K562 (cell line): ENCODE data around the gene CHTF8. TPM values are rescaled to one million over a fixed set of nuclear protein-coding genes. Genes with fewer than 3 reads are reported as not detected.

Experiments used
- ATAC-seq: fragments of 200-7000 bp; cut with Tn5 transposase; 3 replicates; pipeline ENCODE4 v1.9.1; 2020; ENCODE audit warnings: moderate library complexity
- BruUV-seq: library from RNA; stranded (reverse); fragments of 400-500 nt; replicated peaks from 2 replicates; lab custom pipeline; 2021; lab: Mats Ljungman, UMichigan
- CTCF ChIA-PET: fragments of 300-600 bp; formaldehyde crosslinking; extraction: SDS; loops from one replicate; lab custom pipeline; 2021; ENCODE audit warnings: low intra/inter-chr PET ratio; lab: Yijun Ruan, JAX
- POLR2A ChIA-PET: fragments of 300-600, 350-650 bp; sonication (Branson Sonifier 250); formaldehyde crosslinking; extraction: SDS; loops from one replicate; lab custom pipeline; 2021; ENCODE audit warnings: antibody characterized with exemption, inconsistent platforms; lab: Yijun Ruan, JAX
- DNase-seq, 4 experiments: peaks; one replicate each; pipeline versions ENCODE4 v3.0.0 to v3.0.0-alpha.2; 2011 to 2018; ENCODE audit warnings: low spot score in 3 of 4, mixed read lengths in 3 of 4; ENCODE audit errors: extremely low read depth in 1 of 4
- FAIRE-seq: peaks from 2 replicates; lab custom pipeline; 2011; peaks lifted over from hg19 to GRCh38; lab: Jason Lieb, UNC
- H2AFZ ChIP-seq: 2 replicates; pipeline ENCODE4 v1.6.0; 2011; ENCODE audit warnings: low read depth, low read length, control low read depth, inconsistent platforms
- H3K27ac ChIP-seq: fragments of 200-600 bp; 3 replicates; pipeline ENCODE4 v1.8.0; 2011; ENCODE audit warnings: low read depth, mild to moderate bottlenecking, control low read depth, inconsistent platforms, low read length, moderate library complexity, mixed read lengths; ENCODE audit errors: extremely low read depth
- H3K27me3 ChIP-seq, 2 experiments: fragments of 300-600 bp in 1 of 2; 2 replicates in 1 of 2; 3 replicates in 1 of 2; pipeline versions ENCODE4 v1.6.0 to v1.8.0; 2011; ENCODE audit warnings: inconsistent platforms in 2 of 2, low read length in 2 of 2, mild to moderate bottlenecking in 1 of 2, mixed read lengths in 1 of 2, moderate library complexity in 1 of 2; ENCODE audit not compliant: control insufficient read depth in 2 of 2, insufficient read depth in 2 of 2
- H3K36me3 ChIP-seq: fragments of 300-600 bp; 3 replicates; pipeline ENCODE4 v1.8.0; 2011; ENCODE audit warnings: mild to moderate bottlenecking, low read length, inconsistent platforms; ENCODE audit not compliant: control insufficient read depth, insufficient read depth
- H3K4me1 ChIP-seq, 2 experiments: fragments of 200-600 bp in 1 of 2; replicated peaks in 1 of 2; 2 replicates in 1 of 2; 3 replicates in 1 of 2; pipeline versions ENCODE4 v1.5.1 to v1.8.0; 2011; ENCODE audit warnings: inconsistent platforms in 2 of 2, low read length in 2 of 2, mild to moderate bottlenecking in 1 of 2, mixed read lengths in 1 of 2, moderate library complexity in 1 of 2; ENCODE audit not compliant: control insufficient read depth in 2 of 2, insufficient read depth in 2 of 2
- H3K4me2 ChIP-seq: 2 replicates; pipeline ENCODE4 v1.6.1; 2011; ENCODE audit warnings: low read length, control low read depth, inconsistent platforms, mixed read lengths; ENCODE audit not compliant: insufficient read depth
- H3K4me3 ChIP-seq: fragments of 200-600 bp; sonication (generic), shearing (Covaris generic); 2 replicates; pipeline ENCODE4 v1.5.1; 2016; ENCODE audit warnings: control low read depth, inconsistent platforms
- H3K79me2 ChIP-seq: fragments of 200-600 bp; 3 replicates; pipeline ENCODE4 v1.8.0; 2011; ENCODE audit warnings: low read length, inconsistent platforms; ENCODE audit not compliant: control insufficient read depth, insufficient read depth
- H3K9ac ChIP-seq, 2 experiments: 2 replicates each; pipeline versions ENCODE4 v1.6.0 to v1.6.1; 2011; ENCODE audit warnings: low read depth in 2 of 2, low read length in 2 of 2, control low read depth in 1 of 2, inconsistent platforms in 1 of 2, mild to moderate bottlenecking in 1 of 2, mixed read lengths in 1 of 2; ENCODE audit not compliant: insufficient read depth in 1 of 2
- H3K9me1 ChIP-seq: one replicate; pipeline ENCODE4 v1.6.0; 2011; ENCODE audit warnings: inconsistent platforms, mild to moderate bottlenecking, low read length, moderate library complexity; ENCODE audit not compliant: control insufficient read depth, insufficient read depth
- H3K9me3 ChIP-seq: replicated peaks from 2 replicates; pipeline ENCODE4 v1.5.1; 2011; ENCODE audit warnings: low read depth, low read length, inconsistent platforms; ENCODE audit not compliant: control insufficient read depth, insufficient read depth
- H4K20me1 ChIP-seq: replicated peaks from 2 replicates; pipeline ENCODE4 v1.6.1; 2011; ENCODE audit warnings: low read length, inconsistent platforms, mixed read lengths; ENCODE audit not compliant: control insufficient read depth, insufficient read depth
- COPS2 ChIP-seq: fragments of 450-650 bp; conservative IDR thresholded peaks from 2 replicates; pipeline ENCODE4 v1.6.1; 2016; ENCODE audit warnings: mild to moderate bottlenecking, moderate library complexity
- IRF2 ChIP-seq: sonication (generic); formaldehyde crosslinking; IDR thresholded peaks from 2 replicates; pipeline ENCODE4 v1.8.1; 2022; ENCODE audit warnings: mild to moderate bottlenecking, missing genetic modification reagents
- MYBL2 ChIP-seq, 2 experiments: fragments of 450-650 bp in 1 of 2; sonication (generic) in 1 of 2; formaldehyde crosslinking in 1 of 2; IDR thresholded peaks; 2 replicates each; pipeline versions ENCODE4 v1.6.1 to v1.8.1; 2017 to 2022; ENCODE audit warnings: borderline replicate concordance in 1 of 2, inconsistent platforms in 1 of 2, low read depth in 1 of 2, mild to moderate bottlenecking in 1 of 2, missing genetic modification reagents in 1 of 2, moderate library complexity in 1 of 2
- NFRKB ChIP-seq: fragments of 450-650 bp; IDR thresholded peaks from 2 replicates; pipeline ENCODE4 v1.6.1; 2016; ENCODE audit warnings: low read depth
- PRMT5 ChIP-seq: sonication (generic); formaldehyde crosslinking; IDR thresholded peaks from 2 replicates; pipeline ENCODE4 v1.5.0; 2020; ENCODE audit warnings: missing genetic modification reagents
- SRSF3 ChIP-seq: fragments of 200-400 bp; formaldehyde crosslinking; IDR thresholded peaks from 2 replicates; pipeline ENCODE4 v1.6.1; 2016; ENCODE audit warnings: mild to moderate bottlenecking, low read length, moderate library complexity; ENCODE audit not compliant: insufficient read depth
- ZC3H8 ChIP-seq: fragments of 450-650 bp; IDR thresholded peaks from 2 replicates; pipeline ENCODE4 v1.6.1; 2017
- ZNF165 ChIP-seq: fragments of 250-450 bp; sonication (Bioruptor Pico); IDR thresholded peaks from 2 replicates; pipeline ENCODE4 v1.4.0; 2020; ENCODE audit warnings: borderline replicate concordance
- WGBS: fragments of 100-300 bp; shearing (Covaris generic); methylation state at CpG from one replicate; pipeline ENCODE4 v1.1.6; 2016; ENCODE audit warnings: low coverage, mixed read lengths; ENCODE audit not compliant: insufficient coverage; ENCODE audit errors: missing lambda C conversion rate; 5-methylcytosine and 5-hydroxymethylcytosine counted together
- in situ Hi-C: fragments of 300-500 bp; cut with MboI; formaldehyde crosslinking; loops from 4 replicates; pipeline ENCODE4 v1.15.0; 2018; ENCODE audit warnings: inconsistent platforms, mixed read lengths
- intact Hi-C: fragments of 100-400 bp; cut with micrococcal nuclease; formaldehyde crosslinking; loops from 2 replicates; pipeline ENCODE4 v1.14.2; 2022
- polyA plus RNA-seq, 8 experiments: library from polyadenylated mRNA; depleted of rRNA in 4 of 8; stranded (reverse) in 5 of 8; unstranded in 3 of 8; fragments of >200 nt; fragmentation: Nextera tagmentation in 2 of 8; fragmentation: Illumina TruSeq in 1 of 8; extraction: Ambion mirVana in 2 of 8; extraction: Trizol in 1 of 8; gene quantifications; 2 replicates each; pipeline versions ENCODE4 v1.2.1 to v1.2.3, GENCODE V29; 2011 to 2014; ENCODE audit warnings: inconsistent platforms in 1 of 8, missing spikeins in 1 of 8
- total RNA-seq, 7 experiments: library from RNA; depleted of rRNA in 6 of 7; stranded (reverse); fragments of >200 nt in 6 of 7; fragmentation: Illumina TruSeq in 2 of 7; extraction: Trizol in 2 of 7; gene quantifications; 2 replicates each; pipeline versions ENCODE4 v1.2.1 to v1.2.3, GENCODE V29; 2011 to 2021; ENCODE audit warnings: low replicate concordance in 1 of 7
- TF ChIP-seq, protein P1 (sequence below): fragments of 450-650 bp; IDR thresholded peaks from 2 replicates; pipeline ENCODE4 v1.6.1; 2018; ENCODE audit not compliant: partially characterized antibody
- TF ChIP-seq, protein P2 (sequence below): fragments of 250-450 bp; sonication (Bioruptor Pico); IDR thresholded peaks from 2 replicates; pipeline ENCODE4 v1.4.0; 2020; ENCODE audit warnings: mild to moderate bottlenecking, moderate library complexity

The CHTF8 gene
- total and polyA plus RNA-seq, 9 of the 15 experiments (the other 6 are each of a cell fraction or from before 2014, with no cell fraction given), result 20.2 to 199 (median 108) TPM

DNA sequence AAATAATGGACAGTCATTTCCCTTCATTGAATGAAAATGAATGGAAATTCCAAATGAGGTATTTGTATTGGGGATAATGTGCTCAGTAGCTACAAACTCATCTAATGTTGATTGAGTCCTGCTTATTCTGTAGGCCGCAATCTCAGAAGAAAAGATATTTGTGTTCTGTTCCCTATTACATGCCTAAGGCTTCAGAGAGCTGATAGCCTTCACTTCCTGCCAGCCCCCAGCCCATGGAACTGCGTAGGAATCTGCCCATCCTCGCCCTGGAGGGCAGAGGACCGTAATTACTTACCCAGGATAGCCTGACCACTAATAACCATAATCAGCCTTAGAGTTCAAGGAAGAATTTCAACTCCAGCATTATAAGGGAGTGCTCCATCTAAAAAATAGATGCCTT, 36.7 kb upstream of the CHTF8 start:
- TF ChIP-seq, protein P1, sequence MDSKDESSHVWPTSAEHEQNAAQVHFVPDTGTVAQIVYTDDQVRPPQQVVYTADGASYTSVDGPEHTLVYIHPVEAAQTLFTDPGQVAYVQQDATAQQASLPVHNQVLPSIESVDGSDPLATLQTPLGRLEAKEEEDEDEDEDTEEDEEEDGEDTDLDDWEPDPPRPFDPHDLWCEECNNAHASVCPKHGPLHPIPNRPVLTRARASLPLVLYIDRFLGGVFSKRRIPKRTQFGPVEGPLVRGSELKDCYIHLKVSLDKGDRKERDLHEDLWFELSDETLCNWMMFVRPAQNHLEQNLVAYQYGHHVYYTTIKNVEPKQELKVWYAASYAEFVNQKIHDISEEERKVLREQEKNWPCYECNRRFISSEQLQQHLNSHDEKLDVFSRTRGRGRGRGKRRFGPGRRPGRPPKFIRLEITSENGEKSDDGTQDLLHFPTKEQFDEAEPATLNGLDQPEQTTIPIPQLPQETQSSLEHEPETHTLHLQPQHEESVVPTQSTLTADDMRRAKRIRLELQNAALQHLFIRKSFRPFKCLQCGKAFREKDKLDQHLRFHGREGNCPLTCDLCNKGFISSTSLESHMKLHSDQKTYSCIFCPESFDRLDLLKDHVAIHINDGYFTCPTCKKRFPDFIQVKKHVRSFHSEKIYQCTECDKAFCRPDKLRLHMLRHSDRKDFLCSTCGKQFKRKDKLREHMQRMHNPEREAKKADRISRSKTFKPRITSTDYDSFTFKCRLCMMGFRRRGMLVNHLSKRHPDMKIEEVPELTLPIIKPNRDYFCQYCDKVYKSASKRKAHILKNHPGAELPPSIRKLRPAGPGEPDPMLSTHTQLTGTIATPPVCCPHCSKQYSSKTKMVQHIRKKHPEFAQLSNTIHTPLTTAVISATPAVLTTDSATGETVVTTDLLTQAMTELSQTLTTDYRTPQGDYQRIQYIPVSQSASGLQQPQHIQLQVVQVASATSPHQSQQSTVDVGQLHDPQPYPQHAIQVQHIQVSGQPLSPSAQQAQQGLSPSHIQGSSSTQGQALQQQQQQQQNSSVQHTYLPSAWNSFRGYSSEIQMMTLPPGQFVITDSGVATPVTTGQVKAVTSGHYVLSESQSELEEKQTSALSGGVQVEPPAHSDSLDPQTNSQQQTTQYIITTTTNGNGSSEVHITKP, result no peak
- no peak for TF ChIP-seq IRF2
- no peak for TF ChIP-seq COPS2
- no peak for TF ChIP-seq ZNF165 (CRISPR knock-in tag)
- no peak for TF ChIP-seq NFRKB
- TF ChIP-seq SRSF3, result no peak
- no peak for TF ChIP-seq PRMT5 (CRISPR knock-in tag)
- TF ChIP-seq, protein P2, sequence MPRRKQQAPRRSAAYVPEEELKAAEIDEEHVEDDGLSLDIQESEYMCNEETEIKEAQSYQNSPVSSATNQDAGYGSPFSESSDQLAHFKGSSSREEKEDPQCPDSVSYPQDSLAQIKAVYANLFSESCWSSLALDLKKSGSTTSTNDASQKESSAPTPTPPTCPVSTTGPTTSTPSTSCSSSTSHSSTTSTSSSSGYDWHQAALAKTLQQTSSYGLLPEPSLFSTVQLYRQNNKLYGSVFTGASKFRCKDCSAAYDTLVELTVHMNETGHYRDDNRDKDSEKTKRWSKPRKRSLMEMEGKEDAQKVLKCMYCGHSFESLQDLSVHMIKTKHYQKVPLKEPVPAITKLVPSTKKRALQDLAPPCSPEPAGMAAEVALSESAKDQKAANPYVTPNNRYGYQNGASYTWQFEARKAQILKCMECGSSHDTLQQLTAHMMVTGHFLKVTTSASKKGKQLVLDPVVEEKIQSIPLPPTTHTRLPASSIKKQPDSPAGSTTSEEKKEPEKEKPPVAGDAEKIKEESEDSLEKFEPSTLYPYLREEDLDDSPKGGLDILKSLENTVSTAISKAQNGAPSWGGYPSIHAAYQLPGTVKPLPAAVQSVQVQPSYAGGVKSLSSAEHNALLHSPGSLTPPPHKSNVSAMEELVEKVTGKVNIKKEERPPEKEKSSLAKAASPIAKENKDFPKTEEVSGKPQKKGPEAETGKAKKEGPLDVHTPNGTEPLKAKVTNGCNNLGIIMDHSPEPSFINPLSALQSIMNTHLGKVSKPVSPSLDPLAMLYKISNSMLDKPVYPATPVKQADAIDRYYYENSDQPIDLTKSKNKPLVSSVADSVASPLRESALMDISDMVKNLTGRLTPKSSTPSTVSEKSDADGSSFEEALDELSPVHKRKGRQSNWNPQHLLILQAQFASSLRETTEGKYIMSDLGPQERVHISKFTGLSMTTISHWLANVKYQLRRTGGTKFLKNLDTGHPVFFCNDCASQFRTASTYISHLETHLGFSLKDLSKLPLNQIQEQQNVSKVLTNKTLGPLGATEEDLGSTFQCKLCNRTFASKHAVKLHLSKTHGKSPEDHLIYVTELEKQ (CRISPR knock-in tag), result no peak
- no peak for TF ChIP-seq MYBL2 (IDR thresholded peaks at IDR 0.05; ENCODE audit: low read depth)
- no peak for TF ChIP-seq MYBL2 (CRISPR knock-in tag; IDR thresholded peaks at IDR 0.05; ENCODE audit: borderline replicate concordance)
- TF ChIP-seq ZC3H8, result no peak
- ATAC-seq (no peak), DNase-seq (no peak), FAIRE-seq (no peak)
- Histone ChIP-seq H3K9me3 (no peaks in the 10 kb centered on the region), H3K27ac (no peak overlapping the region), H3K79me2 (no peaks in the 10 kb centered on the region), H2AFZ (no peak overlapping the region), H3K4me2 (no peak overlapping the region), H3K4me3 (no peak overlapping the region), H3K27me3 (no peaks in the 10 kb centered on the region), H3K36me3 (peaks cover 67% of the 10 kb centered on the region), H4K20me1 (no peaks in the 10 kb centered on the region; the same call in 1 of the 2 replicates), H3K9ac (no peak overlapping the region), H3K9me1 (no peaks in the 10 kb centered on the region), H3K4me1 (peaks cover under 1 to 19% of the 10 kb centered on the region in 2 experiments)
- in situ Hi-C loops, result no loop called here
- WGBS, result 94% methylated on average over 4 of the region's 4 CpGs
- intact Hi-C loops, result no loop called here
- POLR2A ChIA-PET, result interaction anchor here (0.6 to 1.7 kb wide), 2 partner anchors 9 to 1363 kb away, joined by 4 to 5 read pairs; partner anchors contain the start of gene RANBP10
- no TSS peak for BruUV-seq
- CTCF ChIA-PET, result no interaction called here
